Glutamatergic neuron (in vitro differentiated cells): ENCODE measurements around the gene ZBTB2. TPM values are rescaled to one million over a fixed set of nuclear protein-coding genes. Genes with fewer than 3 reads are reported as not detected.
A peak's percentile ranks its signal among the peaks of the same experiment; 100 is the strongest.

ENCODE experiments used
- DNase-seq: peaks from one replicate; pipeline ENCODE4 v3.0.0; 2022
- H3K27ac Mint-ChIP-seq: one replicate; pipeline ENCODE4 v1.8.0; 2020; ENCODE audit warnings: mild to moderate bottlenecking, mixed read lengths, inconsistent platforms; ENCODE audit not compliant: unreplicated experiment
- H3K27me3 Mint-ChIP-seq: one replicate; pipeline ENCODE4 v1.8.0; 2020; ENCODE audit warnings: mild to moderate bottlenecking, moderate library complexity, mixed read lengths, inconsistent platforms; ENCODE audit not compliant: unreplicated experiment
- H3K36me3 Mint-ChIP-seq: one replicate; pipeline ENCODE4 v1.8.0; 2020; ENCODE audit warnings: mild to moderate bottlenecking, mixed read lengths, inconsistent platforms; ENCODE audit not compliant: unreplicated experiment
- H3K4me1 Mint-ChIP-seq: one replicate; pipeline ENCODE4 v1.8.0; 2020; ENCODE audit warnings: mild to moderate bottlenecking, low read depth, mixed read lengths, inconsistent platforms; ENCODE audit not compliant: unreplicated experiment
- H3K4me3 Mint-ChIP-seq: one replicate; pipeline ENCODE4 v1.8.0; 2020; ENCODE audit warnings: mild to moderate bottlenecking, mixed read lengths, inconsistent platforms; ENCODE audit not compliant: unreplicated experiment
- H3K9me3 Mint-ChIP-seq: one replicate; pipeline ENCODE4 v1.8.0; 2020; ENCODE audit warnings: mild to moderate bottlenecking, moderate library complexity, mixed read lengths, inconsistent platforms; ENCODE audit not compliant: unreplicated experiment
- total RNA-seq: library from RNA; stranded (reverse); fragmentation: NEBNext Ultra II Directional; extraction: Animal tissue kit (Norgen Biotek cat#: 25700); gene quantifications from one replicate; pipeline ENCODE4 v1.2.1, GENCODE V29; 2021; ENCODE audit not compliant: unreplicated experiment
- TF ChIP-seq, protein P1 (sequence below): fragments of 200-600 bp; sonication (generic); IDR thresholded peaks from one replicate; pipeline ENCODE4 v1.5.0; 2021; ENCODE audit not compliant: partially characterized antibody, unreplicated experiment

The ZBTB2 gene
- total RNA-seq, 1 donor from 2014 or later: 6.7 TPM

DNA sequence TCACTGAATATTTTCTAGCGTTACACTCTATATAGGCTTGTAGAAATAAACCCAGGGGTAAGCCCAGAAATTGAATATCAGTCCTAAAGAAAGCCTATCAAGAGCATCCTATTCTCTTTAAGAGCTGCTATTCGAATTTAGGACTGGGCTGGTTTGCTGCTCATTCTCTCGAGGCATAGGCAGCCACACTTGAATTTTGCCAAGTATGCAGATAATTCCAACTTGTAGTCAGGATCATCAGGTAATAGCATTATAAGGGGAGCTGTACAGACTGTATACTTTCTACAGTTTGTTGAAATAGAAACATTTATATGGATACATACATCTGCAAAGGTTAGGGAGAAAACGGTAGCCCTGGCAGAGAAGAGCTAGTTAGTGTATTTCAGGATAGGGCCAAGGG is 2.1 kb upstream of the ZBTB2 start:
- peaks cover 11% of the 10 kb centered on the region for H3K27me3 Mint-ChIP-seq
- H3K4me1 Mint-ChIP-seq: peaks cover 12% of the 10 kb centered on the region

GRCh38 chr6:151392427-151392826 is 1.1 kb upstream of the ZBTB2 start:
- Mint-ChIP-seq H3K9me3 (peaks cover 14% of the 10 kb centered on the region), H3K4me3 (peak overlapping the region; percentile 98), H3K27me3 (peaks cover 11% of the 10 kb centered on the region), H3K4me1 (peaks cover 12% of the 10 kb centered on the region), H3K36me3 (no peaks in the 10 kb centered on the region), H3K27ac (peak overlapping the region; percentile 94)
- DNase-seq: no peak
- TF ChIP-seq, protein P1, sequence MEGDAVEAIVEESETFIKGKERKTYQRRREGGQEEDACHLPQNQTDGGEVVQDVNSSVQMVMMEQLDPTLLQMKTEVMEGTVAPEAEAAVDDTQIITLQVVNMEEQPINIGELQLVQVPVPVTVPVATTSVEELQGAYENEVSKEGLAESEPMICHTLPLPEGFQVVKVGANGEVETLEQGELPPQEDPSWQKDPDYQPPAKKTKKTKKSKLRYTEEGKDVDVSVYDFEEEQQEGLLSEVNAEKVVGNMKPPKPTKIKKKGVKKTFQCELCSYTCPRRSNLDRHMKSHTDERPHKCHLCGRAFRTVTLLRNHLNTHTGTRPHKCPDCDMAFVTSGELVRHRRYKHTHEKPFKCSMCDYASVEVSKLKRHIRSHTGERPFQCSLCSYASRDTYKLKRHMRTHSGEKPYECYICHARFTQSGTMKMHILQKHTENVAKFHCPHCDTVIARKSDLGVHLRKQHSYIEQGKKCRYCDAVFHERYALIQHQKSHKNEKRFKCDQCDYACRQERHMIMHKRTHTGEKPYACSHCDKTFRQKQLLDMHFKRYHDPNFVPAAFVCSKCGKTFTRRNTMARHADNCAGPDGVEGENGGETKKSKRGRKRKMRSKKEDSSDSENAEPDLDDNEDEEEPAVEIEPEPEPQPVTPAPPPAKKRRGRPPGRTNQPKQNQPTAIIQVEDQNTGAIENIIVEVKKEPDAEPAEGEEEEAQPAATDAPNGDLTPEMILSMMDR: no peak

More for the DNA sequence above, 2.1 kb upstream of the ZBTB2 start:
- H3K4me3 Mint-ChIP-seq: peak overlapping the region; percentile 98
- no peak for DNase-seq
- TF ChIP-seq, protein P1: no peak
- peaks cover 14% of the 10 kb centered on the region for H3K9me3 Mint-ChIP-seq
- H3K36me3 Mint-ChIP-seq: no peaks in the 10 kb centered on the region
- H3K27ac Mint-ChIP-seq: peak overlapping the region; percentile 2

DNA sequence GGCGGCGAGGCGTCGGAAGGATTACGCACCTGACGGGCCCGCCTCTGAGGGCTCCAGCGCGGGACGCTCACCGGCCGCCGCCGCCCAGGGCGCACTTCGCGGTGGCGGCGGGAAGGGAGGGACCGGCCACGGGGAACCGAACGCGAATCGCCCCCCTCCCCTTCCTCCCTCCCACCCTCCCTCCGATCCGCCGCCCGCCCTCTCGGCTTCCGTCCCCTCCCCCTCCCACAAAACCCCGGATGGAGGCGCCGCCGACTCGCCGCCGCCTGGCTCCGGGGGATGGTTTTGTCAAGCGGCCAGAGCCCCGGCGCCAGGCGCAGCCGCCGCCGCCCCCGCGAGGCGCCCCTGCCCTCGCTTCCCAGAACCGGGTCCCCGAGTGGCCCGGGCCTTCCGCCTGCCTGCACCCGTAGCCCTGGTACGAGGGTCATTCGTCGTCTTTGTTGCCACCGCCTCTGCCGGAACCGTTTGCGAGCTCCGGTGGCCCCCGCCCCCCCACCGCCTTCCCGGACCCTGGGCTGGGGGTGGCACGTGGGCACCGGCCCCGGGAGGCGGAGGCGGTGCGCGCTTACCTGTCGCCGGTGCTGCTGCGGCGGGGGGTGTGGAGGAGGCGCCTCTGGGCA is 398 bp downstream of the ZBTB2 start:
- peaks cover 14% of the 10 kb centered on the region for H3K9me3 Mint-ChIP-seq
- H3K4me3 Mint-ChIP-seq: no peak overlapping the region
- H3K27me3 Mint-ChIP-seq: peaks cover 11% of the 10 kb centered on the region
- peaks cover 12% of the 10 kb centered on the region for H3K4me1 Mint-ChIP-seq
- H3K36me3 Mint-ChIP-seq: no peaks in the 10 kb centered on the region
- H3K27ac Mint-ChIP-seq: no peak overlapping the region
- DNase-seq: peak; percentile 93
- TF ChIP-seq, protein P1: no peak

DNA sequence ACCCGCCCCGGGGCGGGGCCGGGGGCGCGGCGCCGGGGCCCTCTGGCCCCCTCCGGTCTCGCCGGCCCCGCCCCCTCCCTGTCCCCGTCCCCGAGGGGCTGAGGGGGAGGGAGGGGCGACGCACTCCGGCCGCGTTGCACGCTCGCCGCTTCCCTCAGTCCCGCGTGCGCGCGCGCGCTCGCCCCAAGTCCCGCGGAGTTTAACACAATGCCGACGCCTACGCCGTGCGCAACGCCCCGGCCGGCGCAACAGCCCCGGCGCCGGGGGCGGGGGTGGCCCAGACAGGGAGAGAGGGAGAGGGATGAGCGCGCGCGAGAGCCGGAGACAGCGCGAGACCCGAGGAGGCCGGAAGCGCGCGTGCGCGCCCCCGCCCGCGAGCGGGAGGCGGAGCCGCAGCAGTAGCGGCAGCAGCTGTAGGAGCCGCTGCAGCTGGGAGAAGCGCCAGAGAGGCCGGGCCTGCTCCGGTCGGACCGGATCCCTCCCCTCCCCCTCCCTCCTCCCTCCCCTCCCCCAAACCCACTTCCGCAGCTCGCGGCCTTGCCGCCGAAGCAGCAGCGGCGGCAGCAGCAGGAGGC is 996 bp downstream of the ZBTB2 start:
- TF ChIP-seq, protein P1: no peak
- no peak overlapping the region for H3K27ac Mint-ChIP-seq
- H3K27me3 Mint-ChIP-seq: peaks cover 11% of the 10 kb centered on the region
- peaks cover 12% of the 10 kb centered on the region for H3K4me1 Mint-ChIP-seq
- no peaks in the 10 kb centered on the region for H3K36me3 Mint-ChIP-seq
- H3K9me3 Mint-ChIP-seq: peaks cover 14% of the 10 kb centered on the region
- H3K4me3 Mint-ChIP-seq: no peak overlapping the region
- DNase-seq: peak; percentile 95

DNA sequence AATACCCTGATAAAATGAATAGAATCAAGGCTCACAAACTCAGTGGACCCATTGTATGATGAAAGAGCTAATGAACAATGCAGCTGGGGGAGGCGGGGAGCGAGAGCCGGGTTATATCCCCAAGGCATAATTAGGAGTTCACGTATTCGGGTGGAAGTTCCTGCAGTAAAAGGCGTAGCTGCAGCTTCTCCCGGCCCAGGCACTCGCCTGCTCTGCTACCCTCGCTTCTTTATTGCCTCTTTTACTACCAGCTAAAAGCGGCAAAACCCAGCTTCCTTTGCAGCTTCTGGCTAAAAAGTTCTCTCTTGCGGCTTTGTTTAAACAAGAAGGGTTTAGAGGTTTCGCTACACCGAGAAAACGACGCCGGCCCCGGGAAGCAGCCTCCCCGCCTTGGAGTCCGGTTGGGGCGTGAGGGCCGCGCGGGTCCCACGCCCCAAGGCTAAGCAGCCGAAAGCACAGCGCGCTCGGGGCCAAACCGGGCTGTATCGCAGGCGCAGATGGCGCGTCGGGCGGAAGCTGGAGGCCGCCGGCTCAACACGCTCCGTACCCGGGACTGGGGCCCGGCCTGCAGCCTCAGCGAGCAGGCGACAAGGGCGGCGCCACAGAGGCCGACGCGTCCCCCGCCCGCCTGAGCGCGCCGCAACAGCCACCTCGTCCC is 1.6 kb downstream of the ZBTB2 start:
- Mint-ChIP-seq H3K36me3 (no peaks in the 10 kb centered on the region), H3K27ac (peak overlapping the region; percentile 99), H3K4me1 (peaks cover 12% of the 10 kb centered on the region), H3K4me3 (peak overlapping the region; percentile 97), H3K9me3 (peaks cover 14% of the 10 kb centered on the region), H3K27me3 (peaks cover 11% of the 10 kb centered on the region)
- TF ChIP-seq, protein P1: no peak
- peak; percentile 49 for DNase-seq
